HG02943 (cell line): Measurements from ENCODE around the gene MTM1.

Experiments
- ATAC-seq: cut with Tn5 transposase; IDR thresholded peaks from one replicate; pipeline ENCODE4 v1.9.1; 2021; ENCODE audit warnings: mild to moderate bottlenecking, low read depth, moderate library complexity; ENCODE audit not compliant: unreplicated experiment

Gene MTM1

GRCh38 chrX:150568320-150569154, at the start of gene MTM1:
Gene MTM1, plus strand, starts transcription at chrX:150568621. Its CDS starts 23,994 bp downstream, at chrX:150592615.
- peak; percentile 88 for ATAC-seq

GRCh38 chrX:150522494-150522893, 45.9 kb upstream of the MTM1 start:
- ATAC-seq, result no peak

GRCh38 chrX:150525061-150525919, 43.1 kb upstream of the MTM1 start:
- ATAC-seq, result no peak

GRCh38 chrX:150526692-150527091, 41.7 kb upstream of the MTM1 start:
- ATAC-seq, result no peak

GRCh38 chrX:150527108-150527507, 41.3 kb upstream of the MTM1 start:
- ATAC-seq, result no peak

GRCh38 chrX:150529587-150529986, 38.8 kb upstream of the MTM1 start:
- ATAC-seq, result no peak

GRCh38 chrX:150530821-150531220, 37.6 kb upstream of the MTM1 start:
- ATAC-seq, result no peak

GRCh38 chrX:150531467-150531866, 37.0 kb upstream of the MTM1 start:
- ATAC-seq, result no peak

- no peak for ATAC-seq
Measured at GRCh38 chrX:150533863-150534262, 34.6 kb upstream of the MTM1 start.

- no peak for ATAC-seq
Measured at GRCh38 chrX:150536455-150537116, 31.8 kb upstream of the MTM1 start.

GRCh38 chrX:150537851-150538250, 30.6 kb upstream of the MTM1 start:
- ATAC-seq, result no peak

GRCh38 chrX:150540965-150541364, 27.5 kb upstream of the MTM1 start:
- no peak for ATAC-seq

GRCh38 chrX:150542846-150543229, 25.6 kb upstream of the MTM1 start:
- ATAC-seq, result no peak

- peak; percentile 49 for ATAC-seq
Measured at GRCh38 chrX:150543230-150544155, 24.9 kb upstream of the MTM1 start.

- no peak for ATAC-seq
Measured at GRCh38 chrX:150544222-150544787, 24.1 kb upstream of the MTM1 start.

- no peak for ATAC-seq
Measured at GRCh38 chrX:150544835-150545770, 23.3 kb upstream of the MTM1 start.

- ATAC-seq, result no peak
Measured at GRCh38 chrX:150546711-150547153, 21.7 kb upstream of the MTM1 start.

- ATAC-seq, result peak; percentile 55
Measured at GRCh38 chrX:150547375-150548115, 20.9 kb upstream of the MTM1 start.
